MCF 10A (cell line): ENCODE measurements around the gene GFOD1. TPM values are rescaled to one million over a fixed set of nuclear protein-coding genes. Genes with fewer than 3 reads are reported as not detected.

Experiments used
- BruUV-seq: library from RNA; stranded (reverse); fragments of 400-500 nt; replicated peaks from 2 replicates; lab custom pipeline; 2021; lab: Mats Ljungman, UMichigan
- CTCF ChIA-PET: fragments of 300-600 bp; sonication (Branson Sonifier 250); formaldehyde crosslinking; extraction: SDS; loops from one replicate; lab custom pipeline; 2021; ENCODE audit warnings: antibody characterized with exemption, inconsistent platforms; lab: Yijun Ruan, JAX
- POLR2A ChIA-PET: fragments of 300-600, 350-650 bp; sonication (Branson Sonifier 250); formaldehyde crosslinking; extraction: SDS; loops from one replicate; lab custom pipeline; 2020; ENCODE audit warnings: antibody characterized with exemption, inconsistent platforms; lab: Yijun Ruan, JAX
- DNase-seq: peaks from one replicate; pipeline ENCODE4 v3.0.0-alpha.2; 2018; ENCODE audit not compliant: unreplicated experiment
- H3K27ac Mint-ChIP-seq: one replicate; pipeline ENCODE4 v1.8.0; 2022; ENCODE audit warnings: mild to moderate bottlenecking, low read depth, mixed read lengths; ENCODE audit not compliant: unreplicated experiment
- H3K27me3 Mint-ChIP-seq: one replicate; pipeline ENCODE4 v1.8.0; 2022; ENCODE audit warnings: mixed read lengths; ENCODE audit not compliant: insufficient read depth, unreplicated experiment
- H3K36me3 Mint-ChIP-seq: one replicate; pipeline ENCODE4 v1.8.0; 2022; ENCODE audit warnings: mild to moderate bottlenecking, moderate library complexity, mixed read lengths; ENCODE audit not compliant: insufficient read depth, unreplicated experiment
- H3K4me1 Mint-ChIP-seq: one replicate; pipeline ENCODE4 v1.8.0; 2022; ENCODE audit warnings: mixed read lengths; ENCODE audit not compliant: insufficient read depth, unreplicated experiment
- H3K4me3 Mint-ChIP-seq: one replicate; pipeline ENCODE4 v1.8.0; 2022; ENCODE audit warnings: mild to moderate bottlenecking, moderate library complexity, mixed read lengths; ENCODE audit not compliant: unreplicated experiment
- H3K9me3 Mint-ChIP-seq: one replicate; pipeline ENCODE4 v1.8.0; 2022; ENCODE audit warnings: mixed read lengths; ENCODE audit not compliant: unreplicated experiment
- CTCF ChIP-seq: fragments of 200-600 bp; IDR thresholded peaks from one replicate; pipeline ENCODE4 v1.8.0; 2022; ENCODE audit warnings: antibody characterized with exemption, mild to moderate bottlenecking; ENCODE audit not compliant: unreplicated experiment
- intact Hi-C: fragments of 100-400 bp; cut with micrococcal nuclease; formaldehyde crosslinking; loops from 2 replicates; pipeline ENCODE4 v1.14.1; 2022
- total RNA-seq: library from RNA; stranded (reverse); gene quantifications from 2 replicates; pipeline ENCODE4 v1.2.3, GENCODE V29; 2022

GFOD1 gene
- total RNA-seq, 1 experiment from 2014 or later: 9.5 TPM

- intact Hi-C loops: no loop called here
- CTCF ChIA-PET: interaction anchor here (0.6 to 1.3 kb wide), 8 partner anchors 10 to 456 kb away, joined by 3 to 4 read pairs (median 4); no protein-coding TSS in a partner anchor
- no peak for TF ChIP-seq CTCF
- POLR2A ChIA-PET: interaction anchor here (1.0 to 1.6 kb wide), 2 partner anchors 12 kb away, joined by 4 to 6 read pairs; no protein-coding TSS in a partner anchor
- H3K4me3 Mint-ChIP-seq: no peak overlapping the region
- H3K36me3 Mint-ChIP-seq: no peaks in the 10 kb centered on the region
- no peaks in the 10 kb centered on the region for H3K27me3 Mint-ChIP-seq
- H3K9me3 Mint-ChIP-seq: no peaks in the 10 kb centered on the region
- BruUV-seq: no TSS peak
- H3K4me1 Mint-ChIP-seq: peaks cover 34% of the 10 kb centered on the region
- no peak for DNase-seq
- H3K27ac Mint-ChIP-seq: peak overlapping the region; percentile 36
Measured at GRCh38 chr6:13367396-13367795, 120.0 kb downstream of the GFOD1 start.

GRCh38 chr6:13365320-13365719 is 122.1 kb downstream of the GFOD1 start:
- Mint-ChIP-seq H3K27ac (no peak overlapping the region), H3K4me1 (peaks cover 26% of the 10 kb centered on the region), H3K4me3 (no peak overlapping the region), H3K27me3 (no peaks in the 10 kb centered on the region), H3K9me3 (no peaks in the 10 kb centered on the region), H3K36me3 (no peaks in the 10 kb centered on the region)
- TF ChIP-seq CTCF: no peak
- BruUV-seq: no TSS peak
- CTCF ChIA-PET: interaction anchor here (0.5 to 1.0 kb wide), 3 partner anchors 11 to 67 kb away, joined by 3 to 4 read pairs (median 3); no protein-coding TSS in a partner anchor
- POLR2A ChIA-PET: no interaction called here
- DNase-seq: no peak
- intact Hi-C loops: no loop called here

GRCh38 chr6:13364842-13365241 is 122.6 kb downstream of the GFOD1 start:
- no TSS peak for BruUV-seq
- H3K27me3 Mint-ChIP-seq: no peaks in the 10 kb centered on the region
- no peak for DNase-seq
- ChIA-PET POLR2A (no interaction called here), CTCF (interaction anchor here (0.6 to 1.0 kb wide), 2 partner anchors 11 to 28 kb away, joined by 3 to 4 read pairs; no protein-coding TSS in a partner anchor)
- H3K36me3 Mint-ChIP-seq: no peaks in the 10 kb centered on the region
- peaks cover 23% of the 10 kb centered on the region for H3K4me1 Mint-ChIP-seq
- no peaks in the 10 kb centered on the region for H3K9me3 Mint-ChIP-seq
- intact Hi-C loops: no loop called here
- no peak overlapping the region for H3K4me3 Mint-ChIP-seq
- TF ChIP-seq CTCF: no peak
- no peak overlapping the region for H3K27ac Mint-ChIP-seq

GRCh38 chr6:13362412-13362811 is 125.0 kb downstream of the GFOD1 start:
- Mint-ChIP-seq H3K4me1 (peaks cover 3% of the 10 kb centered on the region), H3K27me3 (no peaks in the 10 kb centered on the region), H3K4me3 (no peak overlapping the region), H3K36me3 (no peaks in the 10 kb centered on the region), H3K9me3 (no peaks in the 10 kb centered on the region), H3K27ac (no peak overlapping the region)
- DNase-seq: no peak
- ChIA-PET CTCF (interaction anchor here (1.2 kb wide), 1 partner anchor 253 kb away, joined by 3 read pairs; no protein-coding TSS in a partner anchor), POLR2A (no interaction called here)
- TF ChIP-seq CTCF: no peak
- no TSS peak for BruUV-seq
- intact Hi-C loops: no loop called here
